HEK293 (cell line): ENCODE data around the gene LATS1.
A peak's percentile ranks its signal among the peaks of the same experiment; 100 is the strongest.

Experiments
- BCL11A ChIP-seq: fragments of 450-650 bp; formaldehyde crosslinking; IDR thresholded peaks from 2 replicates; pipeline ENCODE4 v1.5.1; 2016; ENCODE audit warnings: low read depth, missing biosample characterization, missing genetic modification characterization
- BCL11B ChIP-seq: fragments of 450-650 bp; formaldehyde crosslinking; IDR thresholded peaks from 2 replicates; pipeline ENCODE4 v1.5.1; 2016; ENCODE audit warnings: low read depth, missing biosample characterization, missing genetic modification characterization
- KLF10 ChIP-seq: fragments of 450-650 bp; IDR thresholded peaks from 2 replicates; pipeline ENCODE4 v1.5.1; 2018; ENCODE audit warnings: missing biosample characterization, mild to moderate bottlenecking, missing genetic modification characterization
- KLF7 ChIP-seq: fragments of 450-650 bp; formaldehyde crosslinking; IDR thresholded peaks from 2 replicates; pipeline ENCODE4 v1.5.1; 2016; ENCODE audit warnings: missing biosample characterization, missing genetic modification characterization, borderline replicate concordance
- KLF8 ChIP-seq: fragments of 450-650 bp; formaldehyde crosslinking; IDR thresholded peaks from 2 replicates; pipeline ENCODE4 v1.5.1; 2016; ENCODE audit warnings: missing biosample characterization, missing genetic modification characterization
- PATZ1 ChIP-seq: fragments of 450-650 bp; formaldehyde crosslinking; IDR thresholded peaks from 2 replicates; pipeline ENCODE4 v1.5.1; 2016; ENCODE audit warnings: missing biosample characterization, missing genetic modification characterization
- PRDM10 ChIP-seq: fragments of 450-650 bp; formaldehyde crosslinking; IDR thresholded peaks from 2 replicates; pipeline ENCODE4 v1.5.1; 2016; ENCODE audit warnings: missing biosample characterization, missing genetic modification characterization
- PRDM2 ChIP-seq: fragments of 450-650 bp; formaldehyde crosslinking; IDR thresholded peaks from 2 replicates; pipeline ENCODE4 v1.5.1; 2016; ENCODE audit warnings: missing biosample characterization, missing genetic modification characterization, borderline replicate concordance
- SCRT1 ChIP-seq: fragments of 450-650 bp; formaldehyde crosslinking; IDR thresholded peaks from 2 replicates; pipeline ENCODE4 v1.5.1; 2016; ENCODE audit warnings: missing biosample characterization, missing genetic modification characterization, borderline replicate concordance
- SP2 ChIP-seq: fragments of 450-650 bp; formaldehyde crosslinking; IDR thresholded peaks from 2 replicates; pipeline ENCODE4 v1.5.1; 2016; ENCODE audit warnings: missing biosample characterization, missing genetic modification characterization
- ZBTB10 ChIP-seq: fragments of 450-650 bp; formaldehyde crosslinking; IDR thresholded peaks from 2 replicates; pipeline ENCODE4 v1.5.1; 2016; ENCODE audit warnings: missing biosample characterization, missing genetic modification characterization
- ZBTB8A ChIP-seq: fragments of 450-650 bp; formaldehyde crosslinking; IDR thresholded peaks from 2 replicates; pipeline ENCODE4 v1.5.1; 2016; ENCODE audit warnings: missing biosample characterization, missing genetic modification characterization
- ZEB2 ChIP-seq: fragments of 450-650 bp; formaldehyde crosslinking; IDR thresholded peaks from 2 replicates; pipeline ENCODE4 v1.5.1; 2016; ENCODE audit warnings: missing biosample characterization, missing genetic modification characterization
- ZFP37 ChIP-seq: fragments of 450-650 bp; formaldehyde crosslinking; IDR thresholded peaks from 2 replicates; pipeline ENCODE4 v1.5.1; 2016; ENCODE audit warnings: missing biosample characterization, missing genetic modification characterization
- ZNF2 ChIP-seq: fragments of 450-650 bp; formaldehyde crosslinking; IDR thresholded peaks from 2 replicates; pipeline ENCODE4 v1.5.1; 2016; ENCODE audit warnings: missing biosample characterization, missing genetic modification characterization
- ZNF211 ChIP-seq: fragments of 450-650 bp; formaldehyde crosslinking; IDR thresholded peaks from 2 replicates; pipeline ENCODE4 v1.5.1; 2016; ENCODE audit warnings: low read depth, missing biosample characterization, missing genetic modification characterization
- ZNF24 ChIP-seq: fragments of 450-650 bp; formaldehyde crosslinking; IDR thresholded peaks from 2 replicates; pipeline ENCODE4 v1.5.1; 2016; ENCODE audit warnings: missing biosample characterization, missing genetic modification characterization
- ZNF423 ChIP-seq: fragments of 450-650 bp; formaldehyde crosslinking; IDR thresholded peaks from 2 replicates; pipeline ENCODE4 v1.5.1; 2016; ENCODE audit warnings: missing biosample characterization, missing genetic modification characterization
- ZNF513 ChIP-seq: fragments of 450-650 bp; IDR thresholded peaks from 2 replicates; pipeline ENCODE4 v1.5.1; 2018; ENCODE audit warnings: missing biosample characterization, missing genetic modification characterization
- ZNF521 ChIP-seq: fragments of 450-650 bp; formaldehyde crosslinking; IDR thresholded peaks from 2 replicates; pipeline ENCODE4 v1.5.1; 2017; ENCODE audit warnings: missing biosample characterization, mild to moderate bottlenecking, missing genetic modification characterization
- ZNF548 ChIP-seq: fragments of 450-650 bp; formaldehyde crosslinking; IDR thresholded peaks from 2 replicates; pipeline ENCODE4 v1.5.1; 2016; ENCODE audit warnings: missing biosample characterization, missing genetic modification characterization
- ZNF843 ChIP-seq: fragments of 450-650 bp; formaldehyde crosslinking; IDR thresholded peaks from 2 replicates; pipeline ENCODE4 v1.5.1; 2016; ENCODE audit warnings: missing biosample characterization, missing genetic modification characterization

LATS1 gene

GRCh38 chr6:149648148-149649145, 69.5 kb downstream of the LATS1 start, which contains the start of gene KATNA1 (continued):
- peak; percentile 60; the same call in 1 of the 2 replicates for TF ChIP-seq BCL11A (tag by site-specific recombination)
- TF ChIP-seq ZNF513: no peak
- peak; percentile 71 for TF ChIP-seq ZBTB10 (tag by site-specific recombination)
- 0 out of 2 replicates have a peak, but pooled peaks have one; percentile 46 for TF ChIP-seq SCRT1 (tag by site-specific recombination)
- peak; percentile 46 for TF ChIP-seq ZNF2 (tag by site-specific recombination)
- TF ChIP-seq ZEB2: peak; percentile 88
- TF ChIP-seq ZNF521: no peak
- peak; percentile 45; the same call in 1 of the 2 replicates for TF ChIP-seq ZNF843 (tag by site-specific recombination)
- peak; percentile 72 for TF ChIP-seq PATZ1 (tag by site-specific recombination)
- TF ChIP-seq PRDM2 (tag by site-specific recombination): no peak
- peak; percentile 99 for TF ChIP-seq SP2 (tag by site-specific recombination)
- TF ChIP-seq ZNF548 (tag by site-specific recombination): no peak
- peak; percentile 83 for TF ChIP-seq BCL11B (tag by site-specific recombination)
- TF ChIP-seq ZNF211 (tag by site-specific recombination): no peak
- TF ChIP-seq PRDM10: peak; percentile 28; the same call in 1 of the 2 replicates
- TF ChIP-seq ZNF24 (tag by site-specific recombination): no peak
- TF ChIP-seq KLF8 (tag by site-specific recombination): peak; percentile 92
- TF ChIP-seq ZBTB8A (tag by site-specific recombination): peak; percentile 71
- TF ChIP-seq KLF10 (tag by site-specific recombination): peak; percentile 89
- 0 out of 2 replicates have a peak, but pooled peaks have one; percentile 11 for TF ChIP-seq ZNF423 (tag by site-specific recombination)
- peak; percentile 46; the same call in 1 of the 2 replicates for TF ChIP-seq ZFP37 (tag by site-specific recombination)
- TF ChIP-seq KLF7 (tag by site-specific recombination): peak; percentile 74; the same call in 1 of the 2 replicates
